ENCODE measurements around the gene PIM3.

Gene PIM3

GRCh38 chr22:49992921-49993648 is 32.5 kb downstream of the PIM3 start:
- TF ChIP-seq, protein P1, sequence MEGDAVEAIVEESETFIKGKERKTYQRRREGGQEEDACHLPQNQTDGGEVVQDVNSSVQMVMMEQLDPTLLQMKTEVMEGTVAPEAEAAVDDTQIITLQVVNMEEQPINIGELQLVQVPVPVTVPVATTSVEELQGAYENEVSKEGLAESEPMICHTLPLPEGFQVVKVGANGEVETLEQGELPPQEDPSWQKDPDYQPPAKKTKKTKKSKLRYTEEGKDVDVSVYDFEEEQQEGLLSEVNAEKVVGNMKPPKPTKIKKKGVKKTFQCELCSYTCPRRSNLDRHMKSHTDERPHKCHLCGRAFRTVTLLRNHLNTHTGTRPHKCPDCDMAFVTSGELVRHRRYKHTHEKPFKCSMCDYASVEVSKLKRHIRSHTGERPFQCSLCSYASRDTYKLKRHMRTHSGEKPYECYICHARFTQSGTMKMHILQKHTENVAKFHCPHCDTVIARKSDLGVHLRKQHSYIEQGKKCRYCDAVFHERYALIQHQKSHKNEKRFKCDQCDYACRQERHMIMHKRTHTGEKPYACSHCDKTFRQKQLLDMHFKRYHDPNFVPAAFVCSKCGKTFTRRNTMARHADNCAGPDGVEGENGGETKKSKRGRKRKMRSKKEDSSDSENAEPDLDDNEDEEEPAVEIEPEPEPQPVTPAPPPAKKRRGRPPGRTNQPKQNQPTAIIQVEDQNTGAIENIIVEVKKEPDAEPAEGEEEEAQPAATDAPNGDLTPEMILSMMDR (conservative IDR thresholded peaks at IDR 0.05; ENCODE audit: low read length), result peak; percentile 70
- DNase-seq (ENCODE audit: low read depth), result peak; percentile 47
- no peak overlapping the region for H3K4me3 ChIP-seq (ENCODE audit: low read length)

DNA sequence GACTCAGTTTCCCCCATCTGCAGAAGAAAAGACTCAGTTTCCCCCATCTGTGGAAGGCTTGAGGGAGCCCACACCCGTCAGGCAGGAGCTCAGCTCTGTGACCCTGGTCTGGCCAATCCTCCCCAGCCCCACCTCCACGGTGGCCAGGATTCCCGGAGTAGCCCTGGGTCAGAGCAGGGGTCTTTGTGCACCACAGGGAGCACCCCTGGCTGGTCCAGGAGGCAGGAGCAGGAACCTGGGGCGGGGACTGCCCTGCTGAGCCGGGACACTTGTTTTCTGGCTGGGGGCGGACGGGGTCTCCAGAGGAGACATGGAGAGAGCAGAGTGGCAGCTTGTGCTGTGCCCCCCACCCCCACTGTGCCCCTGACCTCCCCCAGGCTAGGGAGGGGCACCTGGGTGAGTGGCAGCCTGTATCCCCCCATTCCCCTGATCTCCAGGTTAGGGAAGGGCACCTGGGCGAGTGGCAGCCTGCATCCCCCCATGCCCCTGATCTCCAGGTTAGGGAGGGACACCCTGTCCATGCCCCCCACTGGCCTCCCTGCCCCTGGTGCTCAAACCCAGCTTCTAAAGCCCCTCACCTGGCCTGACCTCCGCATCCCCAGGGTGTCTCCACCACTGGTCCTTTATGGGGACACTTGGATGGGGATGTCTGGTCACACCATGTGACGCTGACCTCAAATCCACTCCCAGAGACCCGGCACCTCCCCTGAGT is 33.2 kb downstream of the PIM3 start:
- no peak overlapping the region for H3K4me3 ChIP-seq (ENCODE audit: low read length)
- TF ChIP-seq, protein P1 (conservative IDR thresholded peaks at IDR 0.05; ENCODE audit: low read length), result no peak
- no peak for DNase-seq (ENCODE audit: low read depth)

- H3K4me3 ChIP-seq (ENCODE audit: low read length), result no peak overlapping the region
- no peak for DNase-seq (ENCODE audit: low read depth)
- TF ChIP-seq, protein P1 (conservative IDR thresholded peaks at IDR 0.05; ENCODE audit: low read length), result no peak
Observed at GRCh38 chr22:49994361-49995040, 33.9 kb downstream of the PIM3 start.

DNA sequence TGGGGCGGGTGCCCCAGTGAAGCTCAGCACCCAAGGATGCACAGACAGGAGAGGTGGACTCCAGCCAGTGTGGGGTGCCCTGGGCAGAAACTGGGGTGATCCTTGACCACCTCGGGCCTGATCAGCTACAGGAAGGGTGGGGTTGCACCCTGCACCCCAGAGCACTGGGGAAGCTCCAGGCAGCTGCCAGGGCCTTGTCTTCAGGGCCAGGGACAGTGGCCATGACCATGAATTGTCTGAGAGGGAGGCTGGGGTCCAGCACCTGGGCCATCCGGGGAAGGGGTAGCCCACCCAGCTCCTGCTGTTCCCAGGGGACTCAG is 34.4 kb downstream of the PIM3 start:
- DNase-seq (ENCODE audit: low read depth), result no peak
- TF ChIP-seq, protein P1 (conservative IDR thresholded peaks at IDR 0.05; ENCODE audit: low read length), result no peak
- H3K4me3 ChIP-seq (ENCODE audit: low read length), result no peak overlapping the region

- H3K4me3 ChIP-seq (ENCODE audit: low read length), result no peak overlapping the region
- TF ChIP-seq, protein P1 (conservative IDR thresholded peaks at IDR 0.05; ENCODE audit: low read length), result no peak
- DNase-seq (ENCODE audit: low read depth), result no peak
Observed at GRCh38 chr22:49995361-49996118, 35.0 kb downstream of the PIM3 start.

DNA sequence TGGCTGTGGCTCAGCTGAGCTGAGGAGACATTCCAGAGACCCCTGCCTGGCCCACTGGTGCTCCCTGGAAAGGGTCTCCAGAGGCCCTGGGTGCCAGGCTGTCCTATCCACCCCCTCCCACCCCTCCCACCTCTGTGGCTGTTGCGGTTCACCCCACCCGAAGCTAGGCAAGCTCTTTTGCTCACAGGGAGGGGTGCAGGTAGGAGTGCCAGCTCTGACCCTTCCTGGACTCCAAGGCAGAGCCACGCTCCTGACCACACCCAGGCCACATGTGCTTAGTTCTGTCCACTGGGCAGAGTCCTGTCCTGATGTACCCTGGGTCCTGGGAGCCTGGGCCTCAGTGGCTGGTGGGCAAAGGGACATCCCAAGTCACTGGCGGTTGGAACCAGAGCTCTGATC is 35.5 kb downstream of the PIM3 start:
- TF ChIP-seq, protein P1 (conservative IDR thresholded peaks at IDR 0.05; ENCODE audit: low read length), result no peak
- no peak for DNase-seq (ENCODE audit: low read depth)
- H3K4me3 ChIP-seq (ENCODE audit: low read length), result no peak overlapping the region

Measured in AG10803 (cell line).